HepG2 (cell line): Measurements from ENCODE around the gene S100A4. TPM values are rescaled to one million over a fixed set of nuclear protein-coding genes. Genes with fewer than 3 reads are reported as not detected.

Experiments
- ELF3 ChIP-seq: IDR thresholded peaks from 2 replicates; pipeline ENCODE4 v1.6.1; 2016; ENCODE audit warnings: missing genetic modification reagents, missing compliant biosample characterization
- IKZF4 ChIP-seq: sonication (generic); formaldehyde crosslinking; IDR thresholded peaks from 2 replicates; pipeline ENCODE4 v1.5.1; 2020; ENCODE audit warnings: borderline replicate concordance, mild to moderate bottlenecking, low read depth, missing genetic modification reagents; ENCODE audit errors: not compliant biosample characterization
- NFKBIZ ChIP-seq: IDR thresholded peaks from 2 replicates; pipeline ENCODE4 v1.6.1; 2018; ENCODE audit warnings: missing genetic modification reagents, missing compliant biosample characterization
- PRDM10 ChIP-seq: sonication (generic); formaldehyde crosslinking; IDR thresholded peaks from 2 replicates; pipeline ENCODE4 v1.4.0; 2020; ENCODE audit warnings: low read depth, missing genetic modification reagents
- SNRNP70 ChIP-seq: fragments of 200-400 bp; formaldehyde crosslinking; IDR thresholded peaks from 2 replicates; pipeline ENCODE4 v1.6.1; 2017; ENCODE audit warnings: mild to moderate bottlenecking, low read depth, low read length, moderate library complexity
- TBX2 ChIP-seq: sonication (generic); formaldehyde crosslinking; IDR thresholded peaks from 2 replicates; pipeline ENCODE4 v1.5.0; 2020; ENCODE audit warnings: missing genetic modification reagents, mild to moderate bottlenecking, borderline replicate concordance
- ZNF235 ChIP-seq: sonication (generic); formaldehyde crosslinking; IDR thresholded peaks from 2 replicates; pipeline ENCODE4 v1.8.1; 2023; ENCODE audit warnings: mild to moderate bottlenecking, missing genetic modification reagents, borderline replicate concordance
- ZNF34 ChIP-seq: sonication (generic); formaldehyde crosslinking; IDR thresholded peaks from 2 replicates; pipeline ENCODE4 v1.4.0; 2020; ENCODE audit warnings: mild to moderate bottlenecking, missing genetic modification reagents, borderline replicate concordance
- ZNF512 ChIP-seq: sonication (generic); formaldehyde crosslinking; IDR thresholded peaks from 2 replicates; pipeline ENCODE4 v1.4.0; 2020; ENCODE audit warnings: mild to moderate bottlenecking, missing genetic modification reagents
- polyA plus RNA-seq, 8 experiments: library from polyadenylated mRNA; depleted of rRNA in 3 of 8; stranded (reverse) in 7 of 8; unstranded in 1 of 8; fragments of >200 nt; fragmentation: Illumina TruSeq in 4 of 8; extraction: Trizol in 4 of 8; gene quantifications; 2 replicates each; pipeline versions ENCODE4 v1.2.1 to v1.2.3, GENCODE V29; 2011 to 2016; ENCODE audit warnings: low read depth in 4 of 8, missing spikeins in 1 of 8, mixed read lengths in 1 of 8; ENCODE audit not compliant: insufficient read depth in 1 of 8
- total RNA-seq, 5 experiments: library from RNA; depleted of rRNA; stranded (reverse); fragments of >200 nt; fragmentation: Illumina TruSeq; extraction: Trizol; gene quantifications; 2 replicates each; pipeline ENCODE4 v1.2.3, GENCODE V29; 2016; ENCODE audit warnings: low read depth in 1 of 5
- TF ChIP-seq, protein P1 (sequence below): sonication (generic); formaldehyde crosslinking; IDR thresholded peaks from 2 replicates; pipeline ENCODE4 v1.5.1; 2020; ENCODE audit warnings: mild to moderate bottlenecking, missing genetic modification reagents, borderline replicate concordance
- TF ChIP-seq, protein P2 (sequence below): sonication (generic); formaldehyde crosslinking; IDR thresholded peaks from 2 replicates; pipeline ENCODE4 v1.5.0; 2020; ENCODE audit warnings: mild to moderate bottlenecking, missing genetic modification reagents, moderate library complexity
- TF ChIP-seq, protein P3 (sequence below): IDR thresholded peaks from 2 replicates; pipeline ENCODE4 v1.6.1; 2016; ENCODE audit warnings: missing compliant biosample characterization, missing genetic modification reagents, borderline replicate concordance

S100A4 gene
- total and polyA plus RNA-seq, 2 of the 13 experiments (the other 11 are each of a cell fraction or from before 2014, with no cell fraction given): 12.9 to 20.2 TPM

DNA sequence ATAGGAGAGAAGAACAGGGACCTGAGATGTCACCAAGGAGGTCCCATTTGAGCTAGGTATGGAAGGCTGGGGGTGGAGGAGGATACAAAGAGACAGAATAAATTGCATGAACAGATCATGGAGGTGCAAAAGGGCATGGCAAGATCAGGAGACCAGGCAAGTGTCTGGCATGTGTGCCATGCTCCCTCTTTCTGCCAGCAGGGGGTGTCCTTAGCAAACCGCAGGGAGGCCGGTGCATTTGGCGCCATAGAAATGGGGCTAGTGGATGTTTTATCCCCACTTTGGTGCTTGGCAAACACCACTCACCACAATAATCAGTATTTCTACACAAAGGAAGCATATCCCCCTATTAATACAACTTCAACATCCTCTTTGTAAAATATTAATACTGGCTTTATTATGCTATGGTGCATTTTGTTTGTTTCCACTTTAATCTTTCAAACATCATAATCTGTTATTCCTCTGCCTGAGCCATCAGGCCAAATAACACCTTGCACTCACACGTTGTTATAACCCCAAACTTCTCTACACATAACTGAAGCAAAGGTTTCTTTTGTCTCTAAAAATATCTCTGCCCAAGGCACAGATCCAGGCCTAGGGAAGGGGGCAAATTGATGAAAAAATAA is 35.8 kb downstream of the S100A4 start (continued):
- TF ChIP-seq, protein P1, sequence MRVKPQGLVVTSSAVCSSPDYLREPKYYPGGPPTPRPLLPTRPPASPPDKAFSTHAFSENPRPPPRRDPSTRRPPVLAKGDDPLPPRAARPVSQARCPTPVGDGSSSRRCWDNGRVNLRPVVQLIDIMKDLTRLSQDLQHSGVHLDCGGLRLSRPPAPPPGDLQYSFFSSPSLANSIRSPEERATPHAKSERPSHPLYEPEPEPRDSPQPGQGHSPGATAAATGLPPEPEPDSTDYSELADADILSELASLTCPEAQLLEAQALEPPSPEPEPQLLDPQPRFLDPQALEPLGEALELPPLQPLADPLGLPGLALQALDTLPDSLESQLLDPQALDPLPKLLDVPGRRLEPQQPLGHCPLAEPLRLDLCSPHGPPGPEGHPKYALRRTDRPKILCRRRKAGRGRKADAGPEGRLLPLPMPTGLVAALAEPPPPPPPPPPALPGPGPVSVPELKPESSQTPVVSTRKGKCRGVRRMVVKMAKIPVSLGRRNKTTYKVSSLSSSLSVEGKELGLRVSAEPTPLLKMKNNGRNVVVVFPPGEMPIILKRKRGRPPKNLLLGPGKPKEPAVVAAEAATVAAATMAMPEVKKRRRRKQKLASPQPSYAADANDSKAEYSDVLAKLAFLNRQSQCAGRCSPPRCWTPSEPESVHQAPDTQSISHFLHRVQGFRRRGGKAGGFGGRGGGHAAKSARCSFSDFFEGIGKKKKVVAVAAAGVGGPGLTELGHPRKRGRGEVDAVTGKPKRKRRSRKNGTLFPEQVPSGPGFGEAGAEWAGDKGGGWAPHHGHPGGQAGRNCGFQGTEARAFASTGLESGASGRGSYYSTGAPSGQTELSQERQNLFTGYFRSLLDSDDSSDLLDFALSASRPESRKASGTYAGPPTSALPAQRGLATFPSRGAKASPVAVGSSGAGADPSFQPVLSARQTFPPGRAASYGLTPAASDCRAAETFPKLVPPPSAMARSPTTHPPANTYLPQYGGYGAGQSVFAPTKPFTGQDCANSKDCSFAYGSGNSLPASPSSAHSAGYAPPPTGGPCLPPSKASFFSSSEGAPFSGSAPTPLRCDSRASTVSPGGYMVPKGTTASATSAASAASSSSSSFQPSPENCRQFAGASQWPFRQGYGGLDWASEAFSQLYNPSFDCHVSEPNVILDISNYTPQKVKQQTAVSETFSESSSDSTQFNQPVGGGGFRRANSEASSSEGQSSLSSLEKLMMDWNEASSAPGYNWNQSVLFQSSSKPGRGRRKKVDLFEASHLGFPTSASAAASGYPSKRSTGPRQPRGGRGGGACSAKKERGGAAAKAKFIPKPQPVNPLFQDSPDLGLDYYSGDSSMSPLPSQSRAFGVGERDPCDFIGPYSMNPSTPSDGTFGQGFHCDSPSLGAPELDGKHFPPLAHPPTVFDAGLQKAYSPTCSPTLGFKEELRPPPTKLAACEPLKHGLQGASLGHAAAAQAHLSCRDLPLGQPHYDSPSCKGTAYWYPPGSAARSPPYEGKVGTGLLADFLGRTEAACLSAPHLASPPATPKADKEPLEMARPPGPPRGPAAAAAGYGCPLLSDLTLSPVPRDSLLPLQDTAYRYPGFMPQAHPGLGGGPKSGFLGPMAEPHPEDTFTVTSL (CRISPR knock-in tag): no peak
- TF ChIP-seq ZNF512 (CRISPR knock-in tag) (no peak), ZNF34 (CRISPR knock-in tag) (no peak), ZNF235 (CRISPR knock-in tag) (no peak), IKZF4 (no peak), TBX2 (no peak), SNRNP70 (no peak), NFKBIZ (CRISPR knock-in tag) (no peak), PRDM10 (no peak), ELF3 (CRISPR knock-in tag) (no peak)
- TF ChIP-seq, protein P2, sequence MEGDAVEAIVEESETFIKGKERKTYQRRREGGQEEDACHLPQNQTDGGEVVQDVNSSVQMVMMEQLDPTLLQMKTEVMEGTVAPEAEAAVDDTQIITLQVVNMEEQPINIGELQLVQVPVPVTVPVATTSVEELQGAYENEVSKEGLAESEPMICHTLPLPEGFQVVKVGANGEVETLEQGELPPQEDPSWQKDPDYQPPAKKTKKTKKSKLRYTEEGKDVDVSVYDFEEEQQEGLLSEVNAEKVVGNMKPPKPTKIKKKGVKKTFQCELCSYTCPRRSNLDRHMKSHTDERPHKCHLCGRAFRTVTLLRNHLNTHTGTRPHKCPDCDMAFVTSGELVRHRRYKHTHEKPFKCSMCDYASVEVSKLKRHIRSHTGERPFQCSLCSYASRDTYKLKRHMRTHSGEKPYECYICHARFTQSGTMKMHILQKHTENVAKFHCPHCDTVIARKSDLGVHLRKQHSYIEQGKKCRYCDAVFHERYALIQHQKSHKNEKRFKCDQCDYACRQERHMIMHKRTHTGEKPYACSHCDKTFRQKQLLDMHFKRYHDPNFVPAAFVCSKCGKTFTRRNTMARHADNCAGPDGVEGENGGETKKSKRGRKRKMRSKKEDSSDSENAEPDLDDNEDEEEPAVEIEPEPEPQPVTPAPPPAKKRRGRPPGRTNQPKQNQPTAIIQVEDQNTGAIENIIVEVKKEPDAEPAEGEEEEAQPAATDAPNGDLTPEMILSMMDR (CRISPR knock-in tag): peak; percentile 81
- TF ChIP-seq, protein P3, sequence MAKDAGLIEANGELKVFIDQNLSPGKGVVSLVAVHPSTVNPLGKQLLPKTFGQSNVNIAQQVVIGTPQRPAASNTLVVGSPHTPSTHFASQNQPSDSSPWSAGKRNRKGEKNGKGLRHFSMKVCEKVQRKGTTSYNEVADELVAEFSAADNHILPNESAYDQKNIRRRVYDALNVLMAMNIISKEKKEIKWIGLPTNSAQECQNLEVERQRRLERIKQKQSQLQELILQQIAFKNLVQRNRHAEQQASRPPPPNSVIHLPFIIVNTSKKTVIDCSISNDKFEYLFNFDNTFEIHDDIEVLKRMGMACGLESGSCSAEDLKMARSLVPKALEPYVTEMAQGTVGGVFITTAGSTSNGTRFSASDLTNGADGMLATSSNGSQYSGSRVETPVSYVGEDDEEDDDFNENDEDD (CRISPR knock-in tag): peak; percentile 14; the same call in 1 of the 2 replicates
